Measurements from ENCODE around the gene HAUS7. TPM values are rescaled to one million over a fixed set of nuclear protein-coding genes. Genes with fewer than 3 reads are reported as not detected.

The HAUS7 gene
- total RNA-seq, 1 experiment from 2014 or later: 59.9 TPM

DNA sequence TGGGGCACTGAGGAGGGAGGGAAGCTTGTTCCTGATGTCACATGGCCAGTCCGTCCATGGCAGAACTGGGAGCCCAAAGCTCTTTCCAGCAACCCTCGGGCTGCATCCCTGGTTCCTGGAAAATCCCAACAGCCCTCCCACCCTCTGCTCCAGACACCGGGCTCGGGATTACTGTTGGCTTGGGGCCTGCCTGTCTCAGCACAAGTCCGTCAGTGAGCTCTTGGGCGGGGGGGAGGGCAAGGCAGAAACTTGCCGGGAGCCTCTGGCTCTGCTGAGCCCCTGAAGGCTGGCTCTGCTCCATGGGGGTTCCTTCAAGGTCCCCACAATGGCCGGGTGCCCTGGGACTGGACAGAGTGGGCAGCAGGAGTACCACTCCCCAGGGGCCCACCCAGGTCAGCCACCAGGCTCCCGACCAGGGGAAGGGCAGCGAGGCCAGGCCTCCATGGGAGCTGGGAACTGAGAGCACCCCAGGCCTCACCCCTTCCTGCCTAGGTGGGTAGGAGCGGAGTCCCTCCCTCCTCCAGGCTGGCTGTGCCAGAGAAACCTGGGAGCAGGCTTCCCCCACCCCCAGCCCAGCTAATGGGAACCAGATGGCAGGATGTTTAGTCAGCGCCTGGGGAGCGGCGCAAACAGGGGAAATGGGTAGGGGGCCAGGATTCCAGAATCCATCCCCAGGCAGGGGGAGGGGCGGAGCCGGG, 6.4 kb upstream of the HAUS7 start:
- BruUV-seq (replicated peaks): no TSS peak
- Histone ChIP-seq H3K27ac (ENCODE audit: low read length) (no peak overlapping the region), H3K9me3 (ENCODE audit: control insufficient read depth, insufficient read depth, low read depth, low read length) (no peaks in the 10 kb centered on the region), H3K4me1 (ENCODE audit: control insufficient read depth, insufficient read depth, low read length) (no peaks in the 10 kb centered on the region), H3K4me3 (ENCODE audit: low read depth in 2 of 2, low read length in 2 of 2) (no peak overlapping the region), H3K36me3 (ENCODE audit: control insufficient read depth, insufficient read depth, low read length) (no peaks in the 10 kb centered on the region), H3K27me3 (ENCODE audit: control insufficient read depth, insufficient read depth, low read length) (no peaks in the 10 kb centered on the region)
- intact Hi-C loops (cut with micrococcal nuclease; ENCODE audit: unreplicated experiment): no loop called here
- ChIA-PET CTCF (interaction anchor here (1.1 kb wide), 1 partner anchor 16 kb away, joined by 3 read pairs; no protein-coding TSS in a partner anchor), POLR2A (no interaction called here)
- in situ Hi-C loops (cut with HindIII; ENCODE audit: low pct_unique_long_range_greater_than_20kb, low sequenced_read_pairs): no loop called here
- ATAC-seq (no peak), DNase-seq (ENCODE audit: low read depth, low spot score) (no peak)
- TF ChIP-seq SIN3A (IDR thresholded peaks at IDR 0.05; ENCODE audit: borderline replicate concordance, insufficient read depth, low read depth, low read length): no peak
- TF ChIP-seq, protein P1, sequence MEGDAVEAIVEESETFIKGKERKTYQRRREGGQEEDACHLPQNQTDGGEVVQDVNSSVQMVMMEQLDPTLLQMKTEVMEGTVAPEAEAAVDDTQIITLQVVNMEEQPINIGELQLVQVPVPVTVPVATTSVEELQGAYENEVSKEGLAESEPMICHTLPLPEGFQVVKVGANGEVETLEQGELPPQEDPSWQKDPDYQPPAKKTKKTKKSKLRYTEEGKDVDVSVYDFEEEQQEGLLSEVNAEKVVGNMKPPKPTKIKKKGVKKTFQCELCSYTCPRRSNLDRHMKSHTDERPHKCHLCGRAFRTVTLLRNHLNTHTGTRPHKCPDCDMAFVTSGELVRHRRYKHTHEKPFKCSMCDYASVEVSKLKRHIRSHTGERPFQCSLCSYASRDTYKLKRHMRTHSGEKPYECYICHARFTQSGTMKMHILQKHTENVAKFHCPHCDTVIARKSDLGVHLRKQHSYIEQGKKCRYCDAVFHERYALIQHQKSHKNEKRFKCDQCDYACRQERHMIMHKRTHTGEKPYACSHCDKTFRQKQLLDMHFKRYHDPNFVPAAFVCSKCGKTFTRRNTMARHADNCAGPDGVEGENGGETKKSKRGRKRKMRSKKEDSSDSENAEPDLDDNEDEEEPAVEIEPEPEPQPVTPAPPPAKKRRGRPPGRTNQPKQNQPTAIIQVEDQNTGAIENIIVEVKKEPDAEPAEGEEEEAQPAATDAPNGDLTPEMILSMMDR (IDR thresholded peaks at IDR 0.05): no peak
- no peak for TF ChIP-seq POLR2AphosphoS5 (IDR thresholded peaks at IDR 0.05; ENCODE audit: low read depth, low read length)
- TF ChIP-seq, protein P2, sequence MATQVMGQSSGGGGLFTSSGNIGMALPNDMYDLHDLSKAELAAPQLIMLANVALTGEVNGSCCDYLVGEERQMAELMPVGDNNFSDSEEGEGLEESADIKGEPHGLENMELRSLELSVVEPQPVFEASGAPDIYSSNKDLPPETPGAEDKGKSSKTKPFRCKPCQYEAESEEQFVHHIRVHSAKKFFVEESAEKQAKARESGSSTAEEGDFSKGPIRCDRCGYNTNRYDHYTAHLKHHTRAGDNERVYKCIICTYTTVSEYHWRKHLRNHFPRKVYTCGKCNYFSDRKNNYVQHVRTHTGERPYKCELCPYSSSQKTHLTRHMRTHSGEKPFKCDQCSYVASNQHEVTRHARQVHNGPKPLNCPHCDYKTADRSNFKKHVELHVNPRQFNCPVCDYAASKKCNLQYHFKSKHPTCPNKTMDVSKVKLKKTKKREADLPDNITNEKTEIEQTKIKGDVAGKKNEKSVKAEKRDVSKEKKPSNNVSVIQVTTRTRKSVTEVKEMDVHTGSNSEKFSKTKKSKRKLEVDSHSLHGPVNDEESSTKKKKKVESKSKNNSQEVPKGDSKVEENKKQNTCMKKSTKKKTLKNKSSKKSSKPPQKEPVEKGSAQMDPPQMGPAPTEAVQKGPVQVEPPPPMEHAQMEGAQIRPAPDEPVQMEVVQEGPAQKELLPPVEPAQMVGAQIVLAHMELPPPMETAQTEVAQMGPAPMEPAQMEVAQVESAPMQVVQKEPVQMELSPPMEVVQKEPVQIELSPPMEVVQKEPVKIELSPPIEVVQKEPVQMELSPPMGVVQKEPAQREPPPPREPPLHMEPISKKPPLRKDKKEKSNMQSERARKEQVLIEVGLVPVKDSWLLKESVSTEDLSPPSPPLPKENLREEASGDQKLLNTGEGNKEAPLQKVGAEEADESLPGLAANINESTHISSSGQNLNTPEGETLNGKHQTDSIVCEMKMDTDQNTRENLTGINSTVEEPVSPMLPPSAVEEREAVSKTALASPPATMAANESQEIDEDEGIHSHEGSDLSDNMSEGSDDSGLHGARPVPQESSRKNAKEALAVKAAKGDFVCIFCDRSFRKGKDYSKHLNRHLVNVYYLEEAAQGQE (IDR thresholded peaks at IDR 0.05; ENCODE audit: insufficient read depth in 1 of 2, low read depth in 2 of 2, low read length in 1 of 2): no peak
- TF ChIP-seq TCF7L2 (IDR thresholded peaks at IDR 0.05; ENCODE audit: low read depth, low read length): no peak

DNA sequence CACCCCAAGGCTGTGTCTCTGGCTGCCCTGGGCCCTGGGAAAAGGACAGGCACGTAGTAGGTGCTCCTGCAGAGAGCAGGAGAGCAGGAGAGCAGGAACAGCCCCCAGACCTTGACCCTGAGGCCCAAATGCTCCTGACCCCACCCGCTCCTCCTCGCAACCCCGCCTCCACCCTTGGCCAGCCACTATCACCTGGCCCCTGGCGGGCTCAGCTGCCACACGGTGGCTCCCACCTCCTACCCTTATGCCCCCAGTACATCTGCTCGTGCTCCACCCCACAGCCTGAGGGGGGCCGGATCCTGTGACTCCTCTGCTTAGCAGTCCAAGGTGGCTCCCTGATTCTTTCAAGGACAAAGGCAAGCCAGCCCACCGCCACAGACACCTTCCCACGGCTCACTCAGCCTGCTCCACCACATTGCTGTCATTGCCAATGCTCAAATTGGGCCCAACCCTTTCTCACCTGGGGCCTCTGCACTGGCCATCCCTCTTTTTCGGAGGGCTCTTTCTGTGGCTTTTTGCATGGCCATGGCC, 5.4 kb upstream of the HAUS7 start:
- no peak overlapping the region for H3K4me3 ChIP-seq (ENCODE audit: low read depth in 2 of 2, low read length in 2 of 2)
- TF ChIP-seq SIN3A (IDR thresholded peaks at IDR 0.05; ENCODE audit: borderline replicate concordance, insufficient read depth, low read depth, low read length): no peak
- TF ChIP-seq POLR2AphosphoS5 (IDR thresholded peaks at IDR 0.05; ENCODE audit: low read depth, low read length): no peak
- TF ChIP-seq, protein P2 (IDR thresholded peaks at IDR 0.05; ENCODE audit: insufficient read depth in 1 of 2, low read depth in 2 of 2, low read length in 1 of 2): no peak
- TF ChIP-seq TCF7L2 (IDR thresholded peaks at IDR 0.05; ENCODE audit: low read depth, low read length): no peak
- TF ChIP-seq, protein P1 (IDR thresholded peaks at IDR 0.05): no peak
- DNase-seq (ENCODE audit: low read depth, low spot score) (no peak), ATAC-seq (no peak)
- no peaks in the 10 kb centered on the region for H3K36me3 ChIP-seq (ENCODE audit: control insufficient read depth, insufficient read depth, low read length)
- no peak overlapping the region for H3K27ac ChIP-seq (ENCODE audit: low read length)
- intact Hi-C loops (cut with micrococcal nuclease; ENCODE audit: unreplicated experiment): no loop called here
- BruUV-seq (replicated peaks): no TSS peak
- POLR2A ChIA-PET: no interaction called here
- H3K4me1 ChIP-seq (ENCODE audit: control insufficient read depth, insufficient read depth, low read length): no peaks in the 10 kb centered on the region
- H3K9me3 ChIP-seq (ENCODE audit: control insufficient read depth, insufficient read depth, low read depth, low read length): no peaks in the 10 kb centered on the region
- no peaks in the 10 kb centered on the region for H3K27me3 ChIP-seq (ENCODE audit: control insufficient read depth, insufficient read depth, low read length)
- in situ Hi-C loops (cut with HindIII; ENCODE audit: low pct_unique_long_range_greater_than_20kb, low sequenced_read_pairs): no loop called here
- CTCF ChIA-PET: interaction anchor here (0.5 to 1.1 kb wide), 2 partner anchors 15 to 566 kb away, joined by 3 to 9 read pairs; no protein-coding TSS in a partner anchor
